NCI-H1092 treated with DMSO at 0.1 percent for 48 hours (cell line): ENCODE data around the gene LAGE3.
"Not testable (repeated sequence)": the region's sequence is repeated elsewhere in the genome, so short reads cannot be mapped to it uniquely, and the experiment has no call there.

Experiments used
- DNase-seq: peaks from one replicate; lab custom pipeline; 2025; lab: John Stamatoyannopoulos, UW

The LAGE3 gene

DNA sequence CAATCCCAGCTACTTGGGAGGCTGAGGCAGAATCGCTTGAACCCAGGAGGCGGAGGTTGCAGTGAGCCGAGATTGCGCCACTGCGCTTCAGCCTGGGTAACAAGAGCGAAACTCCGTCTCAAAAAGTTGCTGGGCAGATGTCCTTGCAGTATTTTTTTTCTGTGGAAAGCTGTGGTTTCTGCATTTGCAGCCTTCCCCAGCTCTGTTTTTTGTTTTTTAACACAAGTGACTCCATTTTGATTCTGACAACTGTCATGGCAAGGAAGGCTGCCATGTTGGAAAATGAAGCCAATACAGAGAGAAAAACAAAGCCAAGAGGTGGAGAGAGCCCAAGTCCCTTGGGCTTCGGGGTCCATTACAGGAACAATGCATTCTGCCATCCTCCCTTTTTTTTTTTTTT lies 23.0 kb upstream of the LAGE3 start:
- no peak for DNase-seq

DNA sequence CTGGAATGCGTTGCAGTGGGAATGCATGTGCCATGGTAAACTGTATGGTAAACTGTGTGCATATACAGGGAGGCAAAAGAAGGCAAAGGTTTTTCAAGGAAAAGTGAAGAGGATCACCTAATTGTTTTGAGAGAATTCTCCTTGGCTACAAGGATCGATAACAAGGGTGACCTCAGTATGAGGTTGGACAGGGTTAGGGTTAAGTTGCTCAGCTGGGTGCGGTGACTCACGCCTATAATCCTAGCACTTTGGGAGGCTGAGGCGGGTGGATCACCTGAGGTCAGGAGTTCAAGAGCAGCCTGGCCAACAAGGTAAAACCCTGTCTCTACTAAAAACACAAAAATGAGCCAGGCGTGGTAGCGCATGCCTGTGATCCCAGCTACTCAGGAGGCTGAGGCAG lies 22.3 kb upstream of the LAGE3 start:
- DNase-seq: not testable (repeated sequence)

DNA sequence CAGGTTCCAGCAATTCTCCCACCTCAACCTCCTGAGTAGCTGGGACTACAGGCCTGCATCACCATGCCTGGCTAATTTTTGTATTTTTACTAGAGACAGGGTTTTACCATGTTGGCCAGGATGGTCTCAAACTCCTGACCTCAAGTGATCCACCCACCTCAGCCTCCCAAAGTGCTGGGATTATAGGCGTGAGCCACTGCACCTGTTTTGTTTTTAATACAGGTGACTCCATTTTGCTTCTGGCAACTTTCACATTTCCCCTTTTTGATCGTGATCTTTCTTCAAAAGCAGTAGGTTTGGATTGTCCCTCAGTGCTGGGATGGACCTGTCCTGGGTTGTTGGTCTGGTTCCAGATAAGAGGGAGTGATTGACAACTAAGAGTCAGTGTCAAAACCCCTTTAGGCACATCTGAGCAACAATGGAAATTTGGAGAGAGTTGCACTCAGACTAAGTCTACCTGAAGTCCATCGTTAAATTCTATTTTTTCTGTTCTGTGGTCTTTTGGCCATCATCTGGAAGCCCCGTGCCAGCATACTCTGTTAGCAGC lies 17.6 kb upstream of the LAGE3 start:
- not testable (repeated sequence) for DNase-seq

DNA sequence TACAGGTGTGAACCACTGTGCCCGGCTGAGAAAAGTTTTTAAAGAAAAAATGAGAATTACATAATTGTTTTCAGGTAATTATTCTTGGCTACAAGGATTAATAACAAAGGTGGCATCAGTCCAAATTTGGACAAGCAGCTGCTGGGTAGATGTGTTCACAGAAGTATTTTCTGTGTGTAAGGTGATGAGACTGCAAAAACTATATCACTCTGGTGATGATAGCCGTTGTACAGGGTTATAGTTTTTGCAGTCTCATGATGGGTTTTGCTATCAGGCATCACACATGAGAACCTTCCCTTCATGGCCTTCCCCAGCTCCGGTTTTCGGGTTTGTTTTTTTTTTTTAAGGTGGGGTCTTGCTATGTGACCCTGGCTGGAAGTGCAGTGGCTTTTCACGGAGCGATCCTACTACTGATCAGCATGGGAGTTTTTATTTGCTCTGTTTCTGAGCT lies 16.4 kb upstream of the LAGE3 start:
- no peak for DNase-seq

DNA sequence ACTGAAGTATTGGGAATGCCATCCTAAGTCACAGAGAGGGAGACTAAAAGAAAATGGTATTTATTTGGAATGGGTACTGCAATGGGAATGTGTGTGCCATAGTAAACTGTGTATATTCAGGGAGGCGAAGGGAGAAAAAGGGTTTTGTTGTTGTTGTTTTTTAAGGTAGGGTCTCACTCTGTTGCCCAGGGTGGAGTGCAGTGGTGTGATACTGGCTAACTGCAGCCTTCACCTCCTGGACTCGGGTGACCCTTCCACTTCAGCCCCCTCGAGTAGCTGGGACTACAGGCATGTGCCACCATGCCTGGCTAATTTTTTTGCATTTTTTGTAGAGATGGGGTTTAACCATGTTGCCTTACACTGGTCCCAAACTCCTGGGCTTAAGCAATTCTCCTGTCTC lies 15.6 kb upstream of the LAGE3 start:
- DNase-seq: no peak

DNA sequence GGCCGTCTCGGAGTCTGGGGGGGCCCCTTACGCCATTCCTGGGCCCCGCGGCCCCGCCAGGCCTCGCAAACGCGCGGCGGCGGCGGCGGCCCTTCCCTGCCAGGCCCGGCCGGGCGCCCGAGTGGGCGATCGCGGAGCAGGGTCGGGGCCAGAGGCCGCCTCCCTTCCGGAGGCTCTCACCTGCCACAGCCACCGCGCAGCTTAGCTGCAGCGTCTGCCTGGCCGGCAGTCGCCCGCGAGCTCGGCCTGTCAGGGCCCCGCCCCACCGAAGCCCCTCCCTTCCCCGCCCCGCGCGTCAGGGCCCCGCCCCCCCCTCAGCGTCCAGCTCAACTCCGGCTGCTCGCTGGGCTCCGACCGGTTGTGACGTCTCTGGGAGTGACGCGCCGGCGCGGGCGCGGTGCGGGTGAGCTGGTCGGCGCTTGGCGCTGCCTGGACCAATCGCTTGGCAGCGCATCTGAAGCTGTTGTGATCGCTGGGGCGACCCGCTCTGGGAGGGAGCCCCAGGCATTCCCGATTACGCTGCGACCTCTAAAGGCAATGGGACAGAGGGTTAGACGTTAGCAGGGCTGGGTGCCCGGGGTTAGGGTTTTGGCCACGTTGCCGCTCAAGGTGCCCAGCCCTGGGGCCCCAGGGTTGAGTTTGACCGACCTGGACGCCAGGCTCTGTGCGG lies 11.5 kb upstream of the LAGE3 start, which contains the start of gene SLC10A3:
TSS of gene SLC10A3 (minus strand) at position 216 of the 670 bp plus-strand sequence. CDS start 1,689 bp downstream, outside the sequence.
- peak; percentile 92 for DNase-seq

DNA sequence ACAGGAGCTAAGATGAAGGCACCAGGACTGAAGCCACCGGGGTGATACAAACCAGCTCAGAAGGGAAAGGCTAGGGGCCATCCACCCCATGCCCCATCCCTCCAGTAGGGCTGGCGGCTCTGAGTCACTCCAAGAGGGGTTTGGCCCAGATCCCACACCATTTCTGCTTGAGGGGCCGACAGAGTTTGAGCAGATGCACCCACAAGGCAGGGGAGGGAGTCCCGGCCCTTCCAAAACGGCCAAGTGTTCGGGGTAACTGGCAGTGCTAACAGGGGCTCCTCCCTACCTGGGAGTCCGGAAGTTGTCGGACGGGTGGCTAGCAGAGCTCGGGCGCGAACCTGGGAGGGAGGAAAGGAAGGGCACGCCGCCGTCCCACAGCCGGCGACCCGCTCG lies 10.9 kb upstream of the LAGE3 start:
- DNase-seq: peak; percentile 31

DNA sequence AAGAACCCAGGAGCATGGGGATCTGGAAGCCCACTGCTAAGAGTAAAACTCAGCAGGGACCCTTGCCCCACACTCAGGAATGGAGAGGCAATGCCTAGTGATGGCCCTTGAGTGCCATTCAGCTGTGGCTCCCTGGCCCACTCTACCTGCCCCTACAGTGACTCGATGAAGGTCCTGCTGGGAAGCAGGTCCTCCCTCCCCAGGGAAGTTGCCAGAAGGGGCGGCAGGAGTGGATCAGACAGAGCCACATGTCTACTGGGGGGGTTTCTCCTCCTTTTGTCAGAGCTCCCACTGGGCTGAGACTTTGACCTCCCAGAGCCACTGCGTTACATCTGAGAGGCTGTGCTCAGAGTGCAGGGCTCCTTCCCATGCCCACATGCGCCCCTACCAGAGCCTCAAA lies 10.1 kb upstream of the LAGE3 start:
- DNase-seq: no peak

DNA sequence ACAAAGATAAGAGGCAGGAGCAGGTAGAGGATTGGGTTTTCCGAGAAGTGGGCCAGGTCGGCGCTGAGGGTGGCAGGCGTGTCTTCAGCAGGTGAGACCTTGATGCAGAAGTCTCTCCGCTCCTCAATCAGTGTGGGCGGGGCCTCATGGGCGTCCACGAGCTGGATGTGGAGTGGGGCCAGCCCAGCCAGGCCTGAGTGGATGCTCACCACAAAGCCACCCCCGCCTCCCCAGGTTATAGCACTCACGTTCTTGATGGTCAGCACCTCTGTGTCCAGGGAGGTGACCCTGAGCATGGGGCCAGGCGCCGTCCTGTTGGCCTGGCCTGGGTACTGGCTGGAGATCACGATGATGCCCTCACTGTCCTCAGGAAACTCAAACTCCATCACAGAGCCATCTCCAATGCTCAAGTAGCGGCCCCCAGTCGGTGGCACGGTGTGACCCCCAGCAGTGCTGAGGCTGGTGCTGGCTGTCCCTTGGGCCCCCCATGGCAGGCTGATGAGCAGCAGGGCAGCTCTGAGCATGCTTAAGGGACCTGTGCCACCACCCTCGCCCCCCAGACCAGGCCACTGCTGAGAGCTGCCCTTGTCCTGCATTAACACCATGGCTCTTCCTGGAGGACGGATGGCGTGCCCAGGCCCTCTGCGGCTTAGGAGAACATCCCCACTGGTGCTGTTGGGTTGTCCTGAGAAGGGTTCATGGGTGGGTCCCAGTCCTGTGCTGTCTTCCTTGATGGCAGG lies 9.4 kb upstream of the LAGE3 start:
- DNase-seq: no peak

DNA sequence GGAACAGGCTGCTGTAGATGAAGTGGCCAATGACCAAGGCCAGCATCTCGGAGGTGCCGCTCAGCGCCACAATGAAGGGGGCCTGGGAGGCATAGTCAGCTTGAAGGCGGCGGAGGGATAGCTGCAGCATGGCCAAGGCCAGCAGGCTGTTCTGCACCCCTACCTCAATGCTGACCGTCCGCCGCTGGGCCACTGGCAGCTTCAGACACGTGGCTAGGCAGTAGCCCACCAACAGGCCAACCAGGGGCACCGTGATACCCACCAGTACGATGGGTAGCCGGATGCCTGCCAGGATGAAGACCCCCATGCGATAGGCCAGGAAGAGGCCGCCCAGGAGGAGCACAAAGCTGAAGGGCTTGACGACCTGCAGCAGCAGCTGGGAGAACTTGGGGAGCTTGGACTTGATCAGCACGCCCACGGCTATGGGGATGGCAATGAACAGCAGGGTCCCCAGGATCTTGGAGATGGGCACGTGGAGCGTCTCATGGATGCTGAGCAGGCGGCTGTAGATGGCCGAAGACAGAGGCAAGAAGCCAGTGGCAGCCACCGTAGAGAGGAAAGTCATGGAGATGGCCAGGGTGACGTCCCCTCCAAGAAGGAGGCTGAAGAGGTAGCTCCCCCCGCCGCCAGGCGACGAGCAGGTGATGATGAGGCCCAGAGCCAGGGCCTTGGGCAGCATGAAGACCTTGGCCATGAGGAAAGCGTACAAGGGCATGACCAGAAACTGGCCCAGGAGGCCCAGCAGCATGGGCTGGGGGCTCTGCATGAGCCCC lies 8.6 kb upstream of the LAGE3 start:
- no peak for DNase-seq

DNA sequence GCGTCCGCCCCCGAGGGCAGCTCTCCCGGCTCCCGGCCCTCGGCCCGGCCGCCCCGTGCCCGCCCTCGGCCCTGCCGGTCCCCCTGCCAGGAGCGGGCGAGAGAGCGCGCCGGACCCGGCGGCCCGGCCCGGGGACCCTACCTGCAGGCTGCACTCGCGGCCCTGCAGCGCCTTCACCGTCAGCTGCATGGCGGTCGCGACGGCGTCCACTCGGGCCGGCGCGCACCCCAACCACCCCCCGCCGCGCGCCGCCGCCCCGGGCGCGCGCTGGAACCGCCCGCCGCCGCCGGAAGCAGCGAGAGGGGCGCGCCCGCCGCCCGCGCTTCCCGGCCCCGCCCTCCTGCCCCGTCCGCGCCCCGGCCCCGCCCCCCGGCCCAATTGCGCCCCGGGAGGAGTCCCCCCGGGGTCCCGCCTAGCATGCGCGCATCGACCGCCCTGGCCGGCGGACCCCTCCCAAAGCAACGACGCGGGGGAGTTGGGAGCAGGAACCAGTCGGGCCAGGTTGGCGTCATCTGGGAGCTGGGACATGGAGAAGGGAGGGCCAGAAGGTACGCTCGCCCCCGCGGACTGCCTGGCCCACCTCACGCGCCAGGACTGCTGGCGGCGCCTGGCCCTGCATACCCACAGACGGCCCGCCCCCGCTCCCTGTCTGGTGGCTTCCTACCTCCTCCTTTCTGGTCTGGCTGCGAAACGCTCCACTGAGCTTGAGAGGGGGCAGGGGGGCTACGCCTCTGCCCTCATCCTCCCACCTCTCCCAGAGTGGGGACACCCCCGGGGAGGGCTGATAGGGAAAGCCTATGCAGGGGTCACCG lies 7.5 kb upstream of the LAGE3 start, which contains the start of gene UBL4A:
TSS of gene UBL4A (minus strand) at position 220 of the 812 bp plus-strand sequence. CDS start at position 189, 31 bp downstream.
- peak; percentile 34 for DNase-seq

DNA sequence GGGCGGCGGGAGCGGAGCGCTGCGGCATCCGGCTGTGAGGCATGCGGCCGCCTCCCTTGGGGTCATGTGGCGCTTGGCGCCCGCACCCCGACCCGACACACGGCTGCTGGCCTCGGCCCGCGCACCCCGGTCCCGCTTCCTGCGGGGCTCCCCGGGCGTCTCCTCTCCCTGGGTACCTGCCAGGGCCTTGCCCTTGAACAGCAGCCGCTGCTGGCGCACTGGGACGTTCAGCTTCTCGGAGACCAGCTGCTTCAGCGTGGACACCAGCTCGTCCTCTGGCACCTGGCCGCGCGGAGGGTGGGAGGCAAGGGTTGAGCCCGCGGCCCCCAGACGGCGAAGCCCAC lies 6.9 kb upstream of the LAGE3 start:
- DNase-seq: peak; percentile 34

DNA sequence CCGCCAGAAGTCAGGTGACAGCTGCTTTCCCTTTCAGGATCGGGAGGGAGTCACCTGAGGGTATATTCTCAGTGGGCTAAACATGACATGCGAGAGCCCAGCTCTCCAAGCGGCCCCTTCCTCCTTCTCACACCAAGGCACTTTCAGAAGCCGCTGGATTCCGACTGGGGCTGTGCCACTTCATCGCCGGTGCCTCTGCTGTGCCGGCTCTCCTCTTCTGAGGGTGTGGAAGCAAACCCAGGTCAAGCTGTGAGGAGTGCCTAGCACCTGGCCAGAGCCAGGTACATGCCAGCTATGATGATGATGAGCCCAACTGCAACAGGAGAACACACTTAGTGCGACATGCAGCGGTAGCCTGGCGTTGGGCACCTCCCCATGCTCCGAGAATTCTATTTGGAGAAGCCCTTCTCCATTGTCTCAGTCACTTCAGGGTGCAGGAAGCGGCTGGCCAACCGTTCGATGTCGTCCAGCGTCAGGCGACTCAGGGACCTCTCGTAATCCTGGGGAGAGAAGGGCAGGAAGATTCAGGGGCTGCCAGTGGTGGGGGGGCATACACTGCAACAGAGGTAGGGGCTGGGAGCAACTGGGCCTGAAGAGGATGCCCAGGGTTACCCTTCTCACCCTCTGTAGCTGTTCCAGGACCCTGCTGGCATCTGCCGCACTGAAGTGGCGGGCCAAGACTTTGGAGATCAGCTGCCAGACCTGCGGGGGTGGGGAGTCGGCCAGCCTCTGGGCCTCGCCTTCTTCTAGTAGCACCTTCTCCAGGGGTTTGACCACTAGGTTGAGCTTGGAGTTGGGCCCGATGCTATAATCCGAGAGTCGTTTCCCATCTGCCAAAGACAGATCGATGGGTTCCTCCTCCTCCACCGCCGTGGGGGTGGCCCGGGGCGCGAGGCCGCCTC lies 6.3 kb upstream of the LAGE3 start:
- DNase-seq: peak; percentile 11

DNA sequence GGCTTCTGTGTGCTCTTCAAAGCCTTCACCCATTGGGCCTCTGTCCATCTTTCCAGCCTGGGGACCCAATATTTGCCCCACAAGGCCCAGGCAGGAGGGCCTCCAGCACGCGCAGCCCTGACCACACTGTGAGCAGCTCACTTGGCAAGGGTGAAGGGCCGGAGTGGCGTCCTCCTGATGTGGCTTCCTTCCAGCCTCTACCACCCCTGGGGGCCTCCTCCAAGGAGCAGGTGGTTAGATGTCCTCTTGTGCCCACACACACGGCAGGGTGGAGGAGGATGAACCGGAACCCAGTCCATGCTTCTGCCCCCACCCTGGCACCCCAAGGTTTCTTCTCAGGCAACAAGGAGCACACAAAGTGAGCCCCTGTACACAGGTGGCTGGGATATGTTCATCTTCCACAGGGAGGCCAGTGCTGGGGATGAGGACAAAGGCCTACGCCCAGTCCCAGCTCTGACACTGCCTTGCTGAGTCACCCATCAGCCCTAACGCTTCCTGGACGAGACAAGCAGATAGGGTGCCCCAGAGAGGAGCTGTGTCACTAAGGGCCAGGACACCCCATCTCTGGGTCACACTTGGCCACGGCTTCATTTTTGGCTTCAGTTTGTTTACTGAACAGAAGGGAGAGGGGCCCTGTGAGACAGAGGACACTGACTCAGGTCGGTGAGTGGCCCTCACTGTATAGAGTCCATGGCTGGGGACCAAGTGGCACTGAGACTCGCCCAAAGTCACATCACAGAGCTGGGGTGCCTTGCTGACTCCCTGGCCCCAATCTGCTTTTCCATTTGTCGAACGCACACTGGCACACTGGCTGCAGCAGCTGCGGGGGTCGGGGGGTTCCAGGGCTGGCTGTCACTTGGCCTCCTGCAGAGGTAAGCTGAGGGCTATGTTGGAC lies 5.4 kb upstream of the LAGE3 start:
- DNase-seq: no peak

DNA sequence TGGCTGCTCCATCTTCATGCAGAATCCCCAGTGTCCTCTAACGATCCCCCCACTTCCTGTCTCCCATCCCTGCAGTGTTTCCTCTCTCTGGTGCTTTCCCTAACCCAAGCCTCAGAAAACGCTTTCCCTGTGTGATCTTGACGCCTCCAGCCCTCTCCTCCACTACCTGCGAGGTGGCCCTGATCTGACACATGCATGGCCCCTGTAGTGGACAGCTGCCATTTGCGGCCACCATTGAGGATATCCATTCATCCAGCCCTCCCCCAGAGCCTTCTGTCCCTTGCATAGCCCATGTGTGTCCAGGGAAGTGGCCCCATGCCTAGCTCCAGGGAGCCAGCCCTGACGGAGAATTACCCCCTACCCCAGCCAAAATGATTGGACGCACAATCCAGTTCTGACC lies 4.2 kb upstream of the LAGE3 start:
- no peak for DNase-seq

DNA sequence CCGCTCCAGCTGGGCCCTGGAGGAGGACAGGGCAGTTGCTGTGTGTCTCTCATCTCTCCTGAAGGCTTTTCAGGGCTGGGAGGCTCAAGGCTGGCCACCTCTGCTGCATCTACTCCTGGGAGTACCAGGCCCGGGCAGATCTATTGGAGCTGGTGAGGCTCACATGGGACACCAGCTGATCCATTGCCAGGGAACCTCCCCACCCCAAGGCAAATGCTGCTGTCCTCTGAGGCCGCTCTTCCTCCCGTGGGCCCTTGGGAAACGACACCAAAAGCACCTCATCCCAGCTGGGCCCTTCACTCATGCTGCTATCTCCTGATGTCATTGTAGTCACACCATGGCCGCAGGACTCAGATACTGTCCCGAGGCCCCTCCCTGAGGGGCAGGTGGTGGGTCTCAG lies 3.7 kb upstream of the LAGE3 start:
- DNase-seq: no peak

DNA sequence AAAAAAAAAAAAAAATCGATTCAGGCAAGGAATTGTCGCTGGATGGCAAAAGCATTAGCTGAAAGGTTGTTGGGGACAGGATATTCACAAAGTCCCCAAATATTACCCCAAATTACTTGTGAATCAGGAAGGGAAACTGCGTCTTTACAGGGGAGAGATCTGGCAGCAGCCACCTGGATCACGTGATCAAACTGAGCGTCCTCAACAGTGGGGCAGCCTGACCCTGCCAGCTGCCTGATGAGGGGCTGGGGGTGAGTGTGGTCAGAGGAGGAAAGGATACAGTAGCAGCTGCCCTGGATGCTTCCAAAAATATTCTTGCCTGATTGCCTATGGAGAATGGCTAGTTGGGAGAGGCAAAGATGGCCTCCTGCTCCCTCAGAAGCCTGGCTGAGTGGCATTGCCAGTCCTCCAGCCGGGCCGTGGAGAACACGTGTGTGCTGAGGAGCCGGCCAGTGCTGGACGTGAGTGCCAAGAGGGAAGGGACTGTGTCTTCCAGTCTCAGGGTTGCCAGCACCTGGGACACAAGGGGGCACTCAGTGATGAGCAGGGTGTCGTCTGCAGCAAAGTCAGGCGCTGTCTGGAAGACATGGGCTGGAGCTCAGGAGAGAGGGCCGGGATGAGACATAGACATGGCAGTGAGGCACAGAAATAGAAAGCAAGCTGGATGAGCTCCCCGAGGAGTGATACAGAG lies 3.0 kb upstream of the LAGE3 start:
- no peak for DNase-seq

DNA sequence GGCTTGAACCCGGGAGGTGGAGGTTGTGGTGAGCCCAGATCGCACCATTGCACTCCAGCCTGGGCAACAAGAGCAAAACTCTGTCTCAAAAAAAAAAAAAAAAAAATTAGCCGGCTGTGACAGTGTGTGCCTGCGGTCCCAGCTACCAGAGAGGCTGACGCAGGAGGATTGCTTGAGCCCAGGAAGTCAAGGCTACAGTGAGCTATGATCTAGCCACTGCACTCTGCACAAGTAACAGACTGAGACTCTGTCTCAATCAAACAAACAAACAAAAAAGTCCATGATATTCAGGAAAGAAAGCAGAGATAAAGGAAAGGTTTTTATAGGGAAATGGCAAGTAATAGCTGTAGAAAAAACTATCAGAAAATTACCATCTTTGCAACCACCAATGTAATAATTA lies 2.1 kb upstream of the LAGE3 start:
- DNase-seq: no peak
